ENCODE results near the gene OLFML2A. TPM values are rescaled to one million over a fixed set of nuclear protein-coding genes. Genes with fewer than 3 reads are reported as not detected.

Gene OLFML2A
- total RNA-seq, 2 experiments from 2014 or later, result 4.4 to 6.7 TPM

GRCh38 chr9:124808246-124808956 lies 31.5 kb downstream of the OLFML2A start:
- no peaks in the 10 kb centered on the region for H3K9me2 ChIP-seq (ENCODE audit: insufficient read depth, low read length)
- H3K27ac ChIP-seq (ENCODE audit: low read depth, low read length, poor library complexity, severe bottlenecking), result no peak overlapping the region
- no peaks in the 10 kb centered on the region for H3K79me2 ChIP-seq (ENCODE audit: insufficient read depth, low read depth, low read length)
- TF ChIP-seq CTCF (conservative IDR thresholded peaks at IDR 0.05; ENCODE audit: low read length) (no peak), EZH2phosphoT487 (IDR thresholded peaks at IDR 0.05; ENCODE audit: borderline replicate concordance, low read depth, low read length) (no peak)
- H3K9me3 ChIP-seq (ENCODE audit: low read length), result no peaks in the 10 kb centered on the region
- H3K36me3 ChIP-seq (ENCODE audit: insufficient read depth, low read length), result no peaks in the 10 kb centered on the region
- no peak overlapping the region for H3K4me3 ChIP-seq (ENCODE audit: low read depth, low read length, poor library complexity, severe bottlenecking)
- H3K4me2 ChIP-seq (ENCODE audit: low read length), result no peak overlapping the region
- POLR2A ChIA-PET, result interaction anchor here (0.5 kb wide), 1 partner anchor 483 kb away, joined by 3 read pairs; no protein-coding TSS in a partner anchor
- no peaks in the 10 kb centered on the region for H4K20me1 ChIP-seq (ENCODE audit: insufficient read depth, low read length)
- BruUV-seq (replicated peaks), result no TSS peak
- H2AFZ ChIP-seq (ENCODE audit: low read length), result no peak overlapping the region
- CTCF ChIA-PET (ENCODE audit: unreplicated experiment), result no interaction called here
- H3K4me1 ChIP-seq (ENCODE audit: insufficient read depth, low read length, poor library complexity, severe bottlenecking), result no peaks in the 10 kb centered on the region
- DNase-seq (ENCODE audit: low spot score), result no peak
- intact Hi-C loops (cut with micrococcal nuclease; ENCODE audit: unreplicated experiment), result no loop called here

GRCh38 chr9:124809211-124809610 lies 32.3 kb downstream of the OLFML2A start:
- Histone ChIP-seq H3K4me2 (ENCODE audit: low read length) (no peak overlapping the region), H4K20me1 (ENCODE audit: insufficient read depth, low read length) (no peaks in the 10 kb centered on the region), H3K79me2 (ENCODE audit: insufficient read depth, low read depth, low read length) (no peaks in the 10 kb centered on the region), H3K27ac (ENCODE audit: low read depth, low read length, poor library complexity, severe bottlenecking) (no peak overlapping the region), H3K36me3 (ENCODE audit: insufficient read depth, low read length) (no peaks in the 10 kb centered on the region), H3K4me1 (ENCODE audit: insufficient read depth, low read length, poor library complexity, severe bottlenecking) (no peaks in the 10 kb centered on the region), H3K4me3 (ENCODE audit: low read depth, low read length, poor library complexity, severe bottlenecking) (no peak overlapping the region), H3K9me2 (ENCODE audit: insufficient read depth, low read length) (no peaks in the 10 kb centered on the region), H3K9me3 (ENCODE audit: low read length) (no peaks in the 10 kb centered on the region), H2AFZ (ENCODE audit: low read length) (no peak overlapping the region)
- no peak for DNase-seq (ENCODE audit: low spot score)
- CTCF ChIA-PET (ENCODE audit: unreplicated experiment), result no interaction called here
- POLR2A ChIA-PET, result interaction anchor here (0.5 kb wide), 2 partner anchors 13 to 482 kb away, joined by 3 read pairs; no protein-coding TSS in a partner anchor
- intact Hi-C loops (cut with micrococcal nuclease; ENCODE audit: unreplicated experiment), result no loop called here
- no TSS peak for BruUV-seq (replicated peaks)
- no peak for TF ChIP-seq EZH2phosphoT487 (IDR thresholded peaks at IDR 0.05; ENCODE audit: borderline replicate concordance, low read depth, low read length)
- TF ChIP-seq CTCF (conservative IDR thresholded peaks at IDR 0.05; ENCODE audit: low read length), result no peak

DNA sequence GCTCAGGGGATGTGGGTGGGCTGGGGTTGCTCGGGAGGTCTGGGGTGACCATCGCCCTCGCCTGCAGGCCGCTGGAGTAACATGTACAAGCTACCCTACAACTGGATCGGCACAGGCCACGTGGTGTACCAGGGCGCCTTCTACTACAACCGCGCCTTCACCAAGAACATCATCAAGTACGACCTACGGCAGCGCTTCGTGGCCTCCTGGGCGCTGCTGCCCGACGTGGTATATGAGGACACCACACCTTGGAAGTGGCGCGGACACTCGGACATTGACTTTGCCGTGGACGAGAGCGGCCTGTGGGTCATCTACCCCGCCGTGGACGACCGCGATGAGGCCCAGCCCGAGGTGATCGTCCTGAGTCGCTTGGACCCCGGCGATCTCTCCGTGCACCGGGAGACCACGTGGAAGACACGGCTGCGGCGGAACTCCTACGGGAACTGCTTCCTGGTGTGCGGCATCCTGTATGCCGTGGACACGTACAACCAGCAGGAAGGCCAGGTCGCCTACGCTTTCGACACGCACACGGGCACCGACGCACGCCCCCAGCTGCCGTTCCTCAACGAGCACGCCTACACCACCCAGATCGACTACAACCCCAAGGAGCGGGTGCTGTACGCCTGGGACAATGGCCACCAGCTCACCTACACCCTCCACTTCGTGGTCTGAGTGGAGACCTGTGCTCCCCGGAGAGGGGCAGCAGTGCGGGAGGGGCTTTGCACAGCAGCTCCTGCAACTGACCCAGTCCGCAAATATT lies 33.0 kb downstream of the OLFML2A start:
- no peak overlapping the region for H3K4me2 ChIP-seq (ENCODE audit: low read length)
- no peak overlapping the region for H3K27ac ChIP-seq (ENCODE audit: low read depth, low read length, poor library complexity, severe bottlenecking)
- no peaks in the 10 kb centered on the region for H3K4me1 ChIP-seq (ENCODE audit: insufficient read depth, low read length, poor library complexity, severe bottlenecking)
- no TSS peak for BruUV-seq (replicated peaks)
- H4K20me1 ChIP-seq (ENCODE audit: insufficient read depth, low read length), result no peaks in the 10 kb centered on the region
- H3K79me2 ChIP-seq (ENCODE audit: insufficient read depth, low read depth, low read length), result no peaks in the 10 kb centered on the region
- no peaks in the 10 kb centered on the region for H3K9me3 ChIP-seq (ENCODE audit: low read length)
- intact Hi-C loops (cut with micrococcal nuclease; ENCODE audit: unreplicated experiment), result no loop called here
- H3K36me3 ChIP-seq (ENCODE audit: insufficient read depth, low read length), result no peaks in the 10 kb centered on the region
- DNase-seq (ENCODE audit: low spot score), result no peak
- ChIA-PET POLR2A (no interaction called here), CTCF (ENCODE audit: unreplicated experiment) (no interaction called here)
- H3K9me2 ChIP-seq (ENCODE audit: insufficient read depth, low read length), result no peaks in the 10 kb centered on the region
- H3K4me3 ChIP-seq (ENCODE audit: low read depth, low read length, poor library complexity, severe bottlenecking), result no peak overlapping the region
- no peak for TF ChIP-seq EZH2phosphoT487 (IDR thresholded peaks at IDR 0.05; ENCODE audit: borderline replicate concordance, low read depth, low read length)
- TF ChIP-seq CTCF (conservative IDR thresholded peaks at IDR 0.05; ENCODE audit: low read length), result no peak
- H2AFZ ChIP-seq (ENCODE audit: low read length), result no peak overlapping the region

All from OCI-LY7 (cell line).